ENCODE data around the gene SWT1. TPM values are rescaled to one million over a fixed set of nuclear protein-coding genes. Genes with fewer than 3 reads are reported as not detected.
A peak's percentile ranks its signal among the peaks of the same experiment; 100 is the strongest.
"Not testable (repeated sequence)": the region's sequence is repeated elsewhere in the genome, so short reads cannot be mapped to it uniquely, and the experiment has no call there.

The SWT1 gene
- total RNA-seq, 6 experiments from 2014 or later: 1.7 to 2.5 (median 2.1) TPM

- Mint-ChIP-seq H3K27me3 (ENCODE audit: insufficient read depth) (no peaks in the 10 kb centered on the region), H3K27ac (no peak overlapping the region), H3K9me3 (peaks cover 4% of the 10 kb centered on the region; the same call in 1 of the 2 replicates), H3K36me3 (ENCODE audit: low read depth) (peaks cover 17% of the 10 kb centered on the region), H3K4me1 (ENCODE audit: low read depth) (peaks cover 11% of the 10 kb centered on the region), H3K4me3 (no peak overlapping the region; the same call in 1 of the 2 replicates)
- DNase-seq: no peak
- no peak for TF ChIP-seq CTCF (IDR thresholded peaks at IDR 0.05)
Measured at GRCh38 chr1:185208626-185209180, 51.7 kb downstream of the SWT1 start.

- H3K27me3 Mint-ChIP-seq (ENCODE audit: insufficient read depth); H3K4me3 Mint-ChIP-seq; H3K27ac Mint-ChIP-seq; DNase-seq; H3K9me3 Mint-ChIP-seq: not testable (repeated sequence)
- Mint-ChIP-seq H3K36me3 (ENCODE audit: low read depth) (peaks cover 17% of the 10 kb centered on the region), H3K4me1 (ENCODE audit: low read depth) (peaks cover 11% of the 10 kb centered on the region)
Measured at GRCh38 chr1:185209357-185209756, 52.4 kb downstream of the SWT1 start.

- H3K9me3 Mint-ChIP-seq: peaks cover 4% of the 10 kb centered on the region; the same call in 1 of the 2 replicates
- no peak overlapping the region for H3K27ac Mint-ChIP-seq
- H3K36me3 Mint-ChIP-seq (ENCODE audit: low read depth): peaks cover 17% of the 10 kb centered on the region
- DNase-seq: peak; percentile 6
- H3K27me3 Mint-ChIP-seq (ENCODE audit: insufficient read depth): no peaks in the 10 kb centered on the region
- no peak overlapping the region for H3K4me3 Mint-ChIP-seq
- no peak for TF ChIP-seq CTCF (IDR thresholded peaks at IDR 0.05)
- H3K4me1 Mint-ChIP-seq (ENCODE audit: low read depth): peaks cover 20% of the 10 kb centered on the region
Measured at GRCh38 chr1:185213091-185213490, 56.1 kb downstream of the SWT1 start.

- H3K4me3 Mint-ChIP-seq: no peak overlapping the region
- peaks cover 3% of the 10 kb centered on the region for H3K36me3 Mint-ChIP-seq (ENCODE audit: low read depth)
- H3K27me3 Mint-ChIP-seq (ENCODE audit: insufficient read depth): no peaks in the 10 kb centered on the region
- no peaks in the 10 kb centered on the region for H3K9me3 Mint-ChIP-seq
- H3K27ac Mint-ChIP-seq: peak overlapping the region; percentile 26; the same call in 1 of the 2 replicates
- no peak for TF ChIP-seq CTCF (IDR thresholded peaks at IDR 0.05)
- H3K4me1 Mint-ChIP-seq (ENCODE audit: low read depth): peaks cover 12% of the 10 kb centered on the region
- no peak for DNase-seq
Measured at GRCh38 chr1:185215911-185216310, 58.9 kb downstream of the SWT1 start.

- H3K27ac Mint-ChIP-seq: no peak overlapping the region
Measured at GRCh38 chr1:185224132-185224531, 67.2 kb downstream of the SWT1 start.

More at GRCh38 chr1:185224132-185224531, 67.2 kb downstream of the SWT1 start:
- Mint-ChIP-seq H3K27me3 (ENCODE audit: insufficient read depth) (no peaks in the 10 kb centered on the region; the same call in 1 of the 2 replicates), H3K9me3 (peaks cover 17% of the 10 kb centered on the region), H3K36me3 (ENCODE audit: low read depth) (peaks cover 25% of the 10 kb centered on the region), H3K4me3 (no peak overlapping the region), H3K4me1 (ENCODE audit: low read depth) (no peaks in the 10 kb centered on the region)
- DNase-seq: no peak
- TF ChIP-seq CTCF (IDR thresholded peaks at IDR 0.05): no peak
